Adipose tissue (tissue), 3 donors: ENCODE measurements around the gene APBA1. TPM values are rescaled to one million over a fixed set of nuclear protein-coding genes. Genes with fewer than 3 reads are reported as not detected.

Source experiments
- H3K27ac ChIP-seq: one replicate; pipeline ENCODE4 v1.5.1; 2013; ENCODE audit warnings: low read depth, low read length
- WGBS, 3 donors: extraction: QIAGEN DNeasy Blood & Tissue Kit; methylation state at CpG; one replicate each; pipeline ENCODE4 v1.1.7; 2013; 5-methylcytosine and 5-hydroxymethylcytosine counted together
- polyA plus RNA-seq, 3 donors: library from polyadenylated mRNA; stranded (reverse); fragments of 200-250 nt; gene quantifications; one replicate each; pipeline ENCODE4 v1.2.3, GENCODE V29; 2013
- donor health status: healthy with polysubstance abuse.
- donor health status: Bipolar disorder and iron deficiency.
- donor health status: healthy.

Gene APBA1
- polyA plus RNA-seq, 3 donors, result 1.6 to 1.8 (median 1.7) TPM

GRCh38 chr9:69502671-69503301 is 169.4 kb downstream of the APBA1 start:
- no peak overlapping the region for H3K27ac ChIP-seq
- 70 to 85% (median 74%) methylated on average over 4 of the region's 4 CpGs for WGBS, 3 donors

- H3K27ac ChIP-seq, result no peak overlapping the region
- 65 to 77% (median 68%) methylated on average over 6 of the region's 6 CpGs for WGBS, 3 donors
Observed at GRCh38 chr9:69500896-69501295, 171.3 kb downstream of the APBA1 start.

- WGBS, 3 donors, result 74 to 85% (median 80%) methylated on average over 4 of the region's 4 CpGs
- no peak overlapping the region for H3K27ac ChIP-seq
Observed at GRCh38 chr9:69499959-69500358, 172.2 kb downstream of the APBA1 start.

GRCh38 chr9:69499407-69499806 is 172.8 kb downstream of the APBA1 start:
- H3K27ac ChIP-seq, result no peak overlapping the region
- 30 to 68% (median 60%) methylated on average over 6 of the region's 6 CpGs for WGBS, 3 donors

GRCh38 chr9:69498470-69498869 is 173.7 kb downstream of the APBA1 start:
- WGBS, 3 donors, result 83 to 85% (median 83%) methylated on average over 3 of the region's 3 CpGs
- H3K27ac ChIP-seq, result no peak overlapping the region

GRCh38 chr9:69497816-69498215 is 174.4 kb downstream of the APBA1 start:
- 66 to 76% (median 68%) methylated on average over 4 of the region's 4 CpGs for WGBS, 3 donors
- H3K27ac ChIP-seq, result no peak overlapping the region

- no peak overlapping the region for H3K27ac ChIP-seq
- 82 to 96% (median 95%) methylated on average over 4 of the region's 4 CpGs for WGBS, 3 donors
Observed at GRCh38 chr9:69496846-69497450, 175.2 kb downstream of the APBA1 start.

- 74 to 77% (median 75%) methylated on average over 10 of the region's 10 CpGs for WGBS, 3 donors
- no peak overlapping the region for H3K27ac ChIP-seq
Observed at GRCh38 chr9:69495296-69495695, 176.9 kb downstream of the APBA1 start.

- H3K27ac ChIP-seq, result no peak overlapping the region
- 78 to 90% (median 81%) methylated on average over 2 of the region's 2 CpGs for WGBS, 3 donors
Observed at GRCh38 chr9:69494763-69495162, 177.4 kb downstream of the APBA1 start.

- 85 to 94% (median 90%) methylated on average over 4 of the region's 4 CpGs for WGBS, 3 donors
- no peak overlapping the region for H3K27ac ChIP-seq
Observed at GRCh38 chr9:69494208-69494607, 178.0 kb downstream of the APBA1 start.

GRCh38 chr9:69486498-69486897 is 185.7 kb downstream of the APBA1 start:
- no peak overlapping the region for H3K27ac ChIP-seq
- 78 to 84% (median 83%) methylated on average over 3 of the region's 3 CpGs for WGBS, 3 donors

GRCh38 chr9:69485466-69485865 is 186.7 kb downstream of the APBA1 start:
- WGBS, 3 donors, result 63 to 70% (median 65%) methylated on average over 4 of the region's 4 CpGs
- no peak overlapping the region for H3K27ac ChIP-seq

- 72 to 75% (median 74%) methylated on average over 2 of the region's 2 CpGs for WGBS, 3 donors
- H3K27ac ChIP-seq, result no peak overlapping the region
Observed at GRCh38 chr9:69483886-69484422, 188.2 kb downstream of the APBA1 start.

- H3K27ac ChIP-seq, result no peak overlapping the region
- WGBS, 3 donors, result 79 to 81% (median 80%) methylated on average over 7 of the region's 7 CpGs
Observed at GRCh38 chr9:69476797-69477196, 195.4 kb downstream of the APBA1 start.

- 58 to 71% (median 59%) methylated on average over 6 of the region's 6 CpGs for WGBS, 3 donors
- H3K27ac ChIP-seq, result no peak overlapping the region
Observed at GRCh38 chr9:69476016-69476415, 196.2 kb downstream of the APBA1 start.

GRCh38 chr9:69474821-69475220 is 197.3 kb downstream of the APBA1 start:
- H3K27ac ChIP-seq, result no peak overlapping the region
- WGBS, 3 donors, result 68 to 76% (median 70%) methylated on average over 4 of the region's 4 CpGs

- H3K27ac ChIP-seq, result no peak overlapping the region
- 71 to 80% (median 79%) methylated on average over 2 of the region's 2 CpGs for WGBS, 3 donors
Observed at GRCh38 chr9:69472101-69472620, 200.0 kb downstream of the APBA1 start.

GRCh38 chr9:69471433-69471832 is 200.7 kb downstream of the APBA1 start:
- H3K27ac ChIP-seq, result no peak overlapping the region
- 63 to 69% (median 65%) methylated on average over 2 of the region's 2 CpGs for WGBS, 3 donors

GRCh38 chr9:69470186-69470977 is 201.8 kb downstream of the APBA1 start:
- no peak overlapping the region for H3K27ac ChIP-seq
- WGBS, 3 donors, result 75 to 92% (median 89%) methylated on average over 9 of the region's 9 CpGs
